ENCODE results near the gene ANTXR2. TPM values are rescaled to one million over a fixed set of nuclear protein-coding genes. Genes with fewer than 3 reads are reported as not detected.

Gene ANTXR2
- total RNA-seq, 1 donor from 2014 or later: 28.3 TPM

GRCh38 chr4:79886557-79886956 is 186.5 kb downstream of the ANTXR2 start:
- Histone ChIP-seq H3K27me3 (no peaks in the 10 kb centered on the region), H3K27ac (no peak overlapping the region), H3K4me2 (no peak overlapping the region), H2AFZ (replicated peaks) (no peak overlapping the region), H4K20me1 (ENCODE audit: low read depth) (no peaks in the 10 kb centered on the region), H3K4me3 (no peak overlapping the region), H3K9ac (no peak overlapping the region), H3F3A (ENCODE audit: low read depth) (no peaks in the 10 kb centered on the region), H3K79me2 (ENCODE audit: low read depth) (no peaks in the 10 kb centered on the region), H3K9me3 (ENCODE audit: low read depth) (no peaks in the 10 kb centered on the region), H3K36me3 (no peaks in the 10 kb centered on the region), H3K4me1 (no peaks in the 10 kb centered on the region)
- no peak overlapping the region for H3K4me3 Mint-ChIP-seq
- H3K27me3 Mint-ChIP-seq (ENCODE audit: insufficient read depth, low read depth): no peaks in the 10 kb centered on the region
- no peaks in the 10 kb centered on the region for H3K4me1 Mint-ChIP-seq
- H3K27ac Mint-ChIP-seq: no peak overlapping the region
- DNase-seq (ENCODE audit: low spot score): no peak
- TF ChIP-seq EZH2phosphoT487 (IDR thresholded peaks at IDR 0.05): no peak
- TF ChIP-seq CTCF (IDR thresholded peaks at IDR 0.05): no peak
- no peak for TF ChIP-seq EZH2 (IDR thresholded peaks at IDR 0.05)
- H3K9me3 Mint-ChIP-seq: peaks cover 3% of the 10 kb centered on the region
- no peaks in the 10 kb centered on the region for H3K36me3 Mint-ChIP-seq

GRCh38 chr4:79886021-79886420 is 187.0 kb downstream of the ANTXR2 start:
- H3K27ac ChIP-seq: no peak overlapping the region
- no peaks in the 10 kb centered on the region for H3K79me2 ChIP-seq (ENCODE audit: low read depth)
- no peak overlapping the region for H3K27ac Mint-ChIP-seq
- no peaks in the 10 kb centered on the region for H3K36me3 Mint-ChIP-seq
- H3K27me3 Mint-ChIP-seq (ENCODE audit: insufficient read depth, low read depth): no peaks in the 10 kb centered on the region
- H2AFZ ChIP-seq (replicated peaks): no peak overlapping the region
- no peak overlapping the region for H3K4me3 ChIP-seq
- H3K9ac ChIP-seq: no peak overlapping the region
- no peaks in the 10 kb centered on the region for H3K9me3 ChIP-seq (ENCODE audit: low read depth)
- H4K20me1 ChIP-seq (ENCODE audit: low read depth): no peaks in the 10 kb centered on the region
- H3K4me3 Mint-ChIP-seq: no peak overlapping the region
- no peak for DNase-seq (ENCODE audit: low spot score)
- TF ChIP-seq EZH2phosphoT487 (IDR thresholded peaks at IDR 0.05): no peak
- TF ChIP-seq EZH2 (IDR thresholded peaks at IDR 0.05): no peak
- no peak for TF ChIP-seq CTCF (IDR thresholded peaks at IDR 0.05)
- H3F3A ChIP-seq (ENCODE audit: low read depth): no peaks in the 10 kb centered on the region
- no peaks in the 10 kb centered on the region for H3K4me1 ChIP-seq
- peaks cover 3% of the 10 kb centered on the region for H3K9me3 Mint-ChIP-seq
- no peaks in the 10 kb centered on the region for H3K27me3 ChIP-seq
- no peak overlapping the region for H3K4me2 ChIP-seq
- no peaks in the 10 kb centered on the region for H3K36me3 ChIP-seq
- no peaks in the 10 kb centered on the region for H3K4me1 Mint-ChIP-seq

- Histone ChIP-seq H3K9ac (no peak overlapping the region), H3K27ac (no peak overlapping the region)
- no peaks in the 10 kb centered on the region for H3K4me1 Mint-ChIP-seq
Measured at GRCh38 chr4:79883290-79883689, 189.7 kb downstream of the ANTXR2 start.

More at GRCh38 chr4:79883290-79883689, 189.7 kb downstream of the ANTXR2 start:
- Histone ChIP-seq H3K4me1 (no peaks in the 10 kb centered on the region), H2AFZ (replicated peaks) (no peak overlapping the region), H4K20me1 (ENCODE audit: low read depth) (no peaks in the 10 kb centered on the region), H3K4me2 (no peak overlapping the region), H3K4me3 (no peak overlapping the region), H3K79me2 (ENCODE audit: low read depth) (no peaks in the 10 kb centered on the region), H3K36me3 (no peaks in the 10 kb centered on the region), H3K9me3 (ENCODE audit: low read depth) (no peaks in the 10 kb centered on the region), H3F3A (ENCODE audit: low read depth) (no peaks in the 10 kb centered on the region), H3K27me3 (no peaks in the 10 kb centered on the region)
- no peak for DNase-seq (ENCODE audit: low spot score)
- no peak overlapping the region for H3K4me3 Mint-ChIP-seq
- TF ChIP-seq EZH2 (IDR thresholded peaks at IDR 0.05): no peak
- TF ChIP-seq EZH2phosphoT487 (IDR thresholded peaks at IDR 0.05): no peak
- no peak for TF ChIP-seq CTCF (IDR thresholded peaks at IDR 0.05)
- no peaks in the 10 kb centered on the region for H3K9me3 Mint-ChIP-seq
- H3K36me3 Mint-ChIP-seq: no peaks in the 10 kb centered on the region
- H3K27ac Mint-ChIP-seq: no peak overlapping the region
- H3K27me3 Mint-ChIP-seq (ENCODE audit: insufficient read depth, low read depth): no peaks in the 10 kb centered on the region

All from neural progenitor cell (in vitro differentiated cells).